ENCODE results near the gene PLA2G2F.

PLA2G2F gene

DNA sequence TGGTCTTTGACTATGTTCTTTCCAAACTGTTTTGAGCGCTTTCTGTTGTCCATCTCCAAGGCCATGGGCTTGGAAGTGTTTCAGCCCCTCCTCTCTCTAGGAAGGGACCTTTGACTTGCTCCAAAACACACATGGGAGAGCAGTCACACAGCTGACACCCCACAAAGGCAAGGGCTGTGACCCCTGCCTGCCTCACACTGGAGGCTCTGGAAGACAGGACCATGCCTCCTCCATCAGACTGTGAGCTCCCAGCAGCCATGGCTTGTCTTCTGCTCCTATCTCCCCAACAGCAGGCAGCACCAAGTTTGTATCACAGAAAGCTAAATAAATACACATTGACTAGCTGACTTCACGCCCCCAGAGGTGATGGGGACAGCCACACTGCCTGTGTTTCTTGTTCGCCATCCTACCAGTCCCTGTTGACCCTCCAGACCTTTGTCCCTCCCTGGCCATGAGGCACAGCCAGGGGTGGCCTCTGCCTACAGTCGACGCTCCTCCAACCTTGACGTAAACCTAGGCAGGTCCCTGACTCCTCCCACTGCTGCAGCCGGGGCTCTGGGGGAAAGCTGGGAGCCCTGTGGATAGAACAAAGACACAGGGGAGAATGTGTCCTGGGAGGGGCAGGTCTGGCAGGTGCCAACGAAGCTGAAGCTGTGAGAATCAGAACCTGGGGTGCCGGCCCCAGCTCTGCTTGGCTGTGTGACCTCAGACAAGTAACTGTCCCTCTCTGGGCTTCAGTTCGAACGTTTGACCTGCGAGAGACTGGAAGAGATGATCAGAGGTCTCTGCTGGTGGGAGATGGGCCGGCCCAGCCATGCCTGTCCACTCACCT, 4.8 kb downstream of the PLA2G2F start:
- no peak for DNase-seq

DNA sequence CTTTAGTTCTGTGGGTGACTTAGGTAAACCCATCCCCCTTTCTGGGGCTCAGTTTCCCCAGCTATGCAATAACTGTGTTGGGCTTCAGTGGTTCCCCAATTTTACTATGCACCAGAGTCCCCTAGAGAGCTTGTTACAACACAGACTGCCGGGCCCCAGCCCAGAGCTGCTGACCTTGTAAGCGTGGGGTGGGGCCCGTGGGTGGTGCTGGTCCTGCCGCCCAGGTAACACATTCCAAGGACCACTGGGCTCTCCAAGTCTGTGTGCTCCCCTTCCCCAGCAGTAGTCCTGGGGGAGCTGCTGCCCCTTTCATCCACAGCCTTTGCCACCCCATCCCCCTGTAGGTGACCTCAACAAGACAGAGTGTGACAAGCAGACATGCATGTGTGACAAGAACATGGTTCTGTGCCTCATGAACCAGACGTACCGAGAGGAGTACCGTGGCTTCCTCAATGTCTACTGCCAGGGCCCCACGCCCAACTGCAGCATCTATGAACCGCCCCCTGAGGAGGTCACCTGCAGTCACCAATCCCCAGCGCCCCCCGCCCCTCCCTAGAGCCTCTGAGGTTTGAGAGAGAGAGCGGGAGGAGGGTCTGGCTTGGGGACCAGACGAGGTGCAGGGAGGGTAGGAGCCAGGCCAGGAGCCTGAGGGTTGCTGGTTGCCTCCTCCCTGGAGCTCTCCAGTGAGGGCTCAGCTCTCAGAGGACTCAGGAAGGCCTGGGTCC, 8.9 kb downstream of the PLA2G2F start:
- no peak for DNase-seq

DNA sequence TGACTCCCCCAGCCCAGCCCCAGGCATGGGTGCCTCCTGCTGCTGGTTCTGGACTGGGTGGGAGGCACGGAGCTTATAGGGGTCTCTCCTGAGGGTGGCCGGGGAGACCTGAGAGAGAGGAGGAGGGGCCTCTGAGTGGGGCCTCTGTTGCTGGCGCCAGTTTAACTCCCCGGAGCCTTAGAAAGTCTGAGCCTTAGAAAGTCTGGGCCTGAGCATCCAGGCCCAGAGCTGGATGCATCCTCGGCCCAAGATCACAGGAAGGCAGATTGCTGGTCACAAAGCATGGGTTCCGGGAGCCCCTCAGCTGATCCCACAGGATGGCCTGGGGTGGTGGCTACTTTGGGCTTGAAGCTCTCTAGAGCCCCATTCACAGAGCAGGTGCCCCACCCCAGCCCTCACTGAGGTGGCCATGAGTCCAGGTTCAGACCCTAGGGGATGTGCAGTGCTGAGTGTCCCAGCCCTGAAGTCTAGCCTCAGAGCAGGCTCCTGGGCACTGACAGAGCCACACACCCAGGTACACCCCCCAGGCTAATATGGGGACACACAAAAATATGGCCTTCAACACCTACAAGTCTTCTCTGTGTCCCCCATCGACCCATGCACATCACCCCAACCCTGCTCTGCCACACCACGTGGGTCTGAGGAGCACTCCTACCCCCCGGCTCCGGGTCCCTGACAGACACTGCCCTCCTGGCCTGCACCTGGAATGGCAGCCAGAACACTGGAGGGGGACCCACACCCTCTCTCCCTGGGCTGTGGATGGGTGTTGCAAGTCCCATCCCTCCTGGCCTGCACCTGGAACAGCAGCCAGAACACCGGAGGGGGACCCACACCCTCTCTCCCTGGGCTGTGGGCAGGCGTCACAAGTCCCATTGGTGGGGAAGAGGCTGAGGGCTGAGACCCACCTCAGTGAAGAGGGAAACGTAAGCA, 9.7 kb downstream of the PLA2G2F start:
- no peak for DNase-seq

DNA sequence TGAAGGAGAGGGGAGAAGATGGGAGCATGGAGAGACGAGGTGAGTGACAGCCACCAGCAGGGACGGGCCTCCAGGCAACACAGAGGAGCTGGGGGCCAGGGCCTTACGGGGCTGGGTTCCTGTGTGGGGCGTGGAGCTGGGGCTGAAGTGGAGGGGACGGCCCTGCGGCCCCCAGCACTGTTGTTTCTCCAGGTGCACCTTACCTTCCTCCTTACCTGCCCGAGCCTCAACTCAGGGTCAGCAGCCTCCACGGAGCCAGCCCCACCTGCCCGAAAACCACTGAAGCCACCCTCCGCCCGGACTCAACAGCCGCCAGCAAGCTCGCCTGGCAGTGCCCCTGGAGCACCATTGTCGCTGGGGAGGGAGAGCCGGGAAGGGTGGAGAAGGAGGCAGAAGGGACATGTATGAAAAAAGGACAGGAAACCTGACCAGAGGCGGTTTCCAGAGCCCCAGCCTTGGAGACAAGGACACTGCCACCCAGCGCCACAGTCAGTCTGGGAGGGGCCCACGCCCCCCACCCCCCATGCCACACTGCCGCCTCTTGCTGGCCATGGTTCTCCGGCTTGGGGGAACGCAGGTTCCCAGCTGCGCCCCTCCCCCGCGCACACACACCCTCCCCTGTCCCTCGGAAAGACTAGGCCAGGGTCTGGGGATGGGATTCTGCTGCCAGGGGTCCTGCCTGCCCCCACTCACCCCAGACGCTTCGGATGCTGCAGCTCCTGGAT, 10.6 kb downstream of the PLA2G2F start:
- DNase-seq: no peak

DNA sequence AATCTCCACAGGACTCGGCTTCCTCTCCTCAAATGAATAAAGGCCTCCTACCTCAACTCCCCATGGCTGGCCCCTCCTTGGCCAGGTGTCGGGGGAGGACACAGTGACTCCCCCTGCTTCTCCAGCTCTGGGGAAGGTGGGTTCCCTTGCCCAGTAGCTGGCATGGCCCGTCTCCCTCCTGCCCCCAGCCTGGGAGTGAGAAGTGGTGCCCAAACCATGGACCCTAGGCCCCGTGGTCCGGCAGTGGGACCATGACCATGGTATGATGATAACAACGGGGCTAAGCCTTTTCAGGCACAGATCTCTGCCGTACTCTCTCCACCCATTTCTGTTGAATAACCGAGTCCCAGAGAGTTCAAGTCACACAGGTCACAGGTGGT, 11.2 kb downstream of the PLA2G2F start:
- DNase-seq: no peak

DNA sequence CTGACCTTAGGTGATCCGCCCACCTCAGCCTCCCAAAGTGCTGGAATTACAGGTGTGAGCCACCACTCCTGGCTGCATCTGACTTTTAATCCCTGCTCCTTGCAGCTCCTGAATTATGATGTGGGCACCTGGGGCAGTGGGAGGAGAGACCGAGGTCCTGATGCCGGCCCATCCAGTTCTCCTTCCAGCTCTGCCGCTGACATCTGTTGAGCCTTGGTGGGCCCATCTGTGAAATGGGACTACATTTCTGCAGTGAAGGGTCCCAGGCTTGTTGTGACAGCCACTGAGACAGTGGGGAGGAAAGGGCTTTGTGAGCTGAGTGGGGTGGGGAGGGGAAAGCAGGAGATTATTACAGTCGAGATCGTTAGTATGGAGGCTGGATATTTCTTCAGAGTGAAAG, 11.8 kb downstream of the PLA2G2F start:
- no peak for DNase-seq

DNA sequence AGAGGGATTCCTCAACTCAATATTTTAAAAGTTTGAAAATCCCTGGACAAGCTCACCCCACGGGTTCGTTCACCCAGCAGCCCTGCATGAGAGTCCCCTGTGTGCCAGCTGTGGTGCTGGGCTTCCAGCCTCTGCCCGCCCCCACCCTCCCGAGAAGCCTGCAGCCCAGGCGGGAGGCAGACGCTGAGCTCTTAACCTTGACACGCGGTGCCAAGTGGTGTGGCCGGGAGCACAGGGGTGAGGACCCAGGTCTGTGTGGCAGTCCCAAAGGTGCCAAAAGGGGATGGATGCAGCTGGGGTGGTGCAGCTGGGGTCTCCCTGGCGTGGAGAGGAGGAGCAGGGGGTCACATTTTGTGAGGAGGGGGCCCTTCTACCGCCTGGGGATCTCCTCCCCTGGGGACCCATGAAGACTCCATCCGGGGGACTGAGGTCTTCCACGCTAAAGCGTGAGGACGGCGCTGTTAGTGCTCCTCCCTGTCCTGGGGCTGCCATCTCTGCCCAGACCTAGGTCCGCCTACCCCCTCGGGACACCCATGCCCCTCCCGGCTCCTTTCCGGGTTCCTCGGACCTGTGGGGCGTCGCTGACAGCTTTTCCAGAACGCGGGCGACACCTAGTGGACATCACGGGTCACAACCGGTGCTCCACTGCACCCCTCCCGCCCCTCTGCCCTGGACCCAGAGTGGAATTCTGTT, 12.9 kb downstream of the PLA2G2F start:
- DNase-seq: peak; percentile 48 to 74 (median 68)

DNA sequence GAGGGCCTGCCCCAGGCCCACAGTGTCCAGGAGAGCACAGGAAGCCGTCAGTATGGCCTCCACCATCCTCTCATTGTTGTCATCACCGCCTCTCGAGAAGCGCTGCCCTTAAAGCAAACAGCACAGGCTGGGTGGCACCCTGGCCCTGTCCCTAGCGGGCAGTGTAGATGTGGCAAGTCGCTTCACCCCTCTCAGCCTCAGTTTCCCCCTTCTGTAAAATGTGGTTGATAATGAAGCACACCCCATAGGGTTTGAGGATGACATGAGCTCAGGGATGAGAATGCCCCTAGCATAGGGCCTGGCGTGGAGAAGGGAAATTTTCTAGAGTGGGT, 13.4 kb downstream of the PLA2G2F start:
- DNase-seq: no peak

DNA sequence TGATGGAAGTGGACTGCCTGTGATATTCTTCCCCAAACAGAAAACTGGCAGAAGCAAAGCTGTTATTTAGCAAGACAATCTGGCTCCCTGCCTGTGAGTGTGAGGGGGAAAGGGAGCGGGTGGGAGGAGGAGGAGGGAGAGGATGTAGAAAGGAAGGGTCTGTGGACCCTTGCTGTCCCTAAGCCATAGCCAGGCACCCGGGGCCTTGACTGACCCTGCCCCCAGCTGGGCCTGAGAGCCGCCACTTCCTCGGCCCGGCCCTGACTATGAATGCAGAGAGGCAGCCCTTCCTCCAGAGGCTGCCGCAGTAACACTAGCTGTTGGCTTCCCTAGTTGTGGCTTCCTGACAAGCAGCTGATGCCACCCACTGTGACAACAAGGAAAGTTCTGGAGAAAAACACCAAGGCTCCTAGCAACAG, 13.9 kb downstream of the PLA2G2F start:
- DNase-seq: no peak

DNA sequence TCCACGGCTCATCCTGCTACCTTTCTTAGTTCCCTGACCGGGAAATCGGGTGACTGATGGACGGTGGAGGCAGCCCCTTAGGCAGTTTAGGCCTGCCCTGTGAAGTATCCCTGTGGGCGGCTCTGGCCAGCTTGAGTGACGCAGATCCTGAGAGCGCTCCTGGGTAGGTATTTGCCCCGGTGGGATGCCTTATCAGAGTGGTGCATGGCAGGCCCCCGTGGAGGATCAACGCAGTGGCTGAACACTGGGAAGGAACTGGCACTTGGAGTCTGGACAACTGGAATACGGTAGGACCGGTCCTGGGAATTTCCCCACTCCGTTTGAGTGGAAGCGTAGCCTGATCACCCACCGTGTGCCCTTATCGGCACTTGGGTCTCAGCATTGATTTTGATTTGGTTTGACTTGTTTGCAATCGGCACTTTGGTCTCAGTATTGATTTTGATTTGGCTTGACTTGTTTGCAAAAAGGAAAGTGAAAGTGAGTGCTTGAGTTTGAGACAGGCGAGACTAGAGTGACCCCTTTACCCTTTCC, 15.2 kb downstream of the PLA2G2F start:
- no peak for DNase-seq

DNA sequence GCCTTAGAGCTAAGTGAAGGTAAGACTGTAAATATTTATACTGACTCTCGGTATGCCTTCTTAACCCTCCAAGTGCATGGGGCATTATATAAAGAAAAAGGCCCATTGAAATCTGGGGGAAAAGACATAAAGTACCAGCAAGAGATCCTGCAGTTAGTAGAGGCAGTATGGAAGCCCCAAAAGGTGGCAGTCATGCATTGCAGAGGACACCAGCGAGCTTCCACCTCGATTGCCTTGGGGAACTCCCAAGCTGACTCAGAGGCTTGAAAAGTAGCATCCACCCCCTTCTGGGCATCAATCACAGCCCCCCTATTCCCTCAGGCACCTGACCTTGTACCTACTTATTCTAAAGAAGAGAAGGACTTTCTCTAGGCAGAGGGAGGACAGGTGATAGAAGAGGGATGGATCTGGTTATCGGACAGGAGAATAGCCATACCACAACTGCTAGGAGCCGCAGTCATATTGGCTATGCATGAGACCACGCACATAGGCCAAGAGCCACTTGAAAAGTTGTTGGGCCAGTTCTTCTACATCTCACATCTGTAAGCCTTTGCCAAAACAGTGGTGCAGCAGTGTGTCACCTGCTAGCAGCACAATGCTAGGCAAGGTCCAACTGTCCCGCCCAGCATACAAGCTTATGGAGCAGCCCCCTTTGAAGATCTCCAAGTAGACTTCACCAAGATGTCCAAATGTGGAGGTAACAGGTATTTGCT, 19.4 kb downstream of the PLA2G2F start:
- no peak for DNase-seq

DNA sequence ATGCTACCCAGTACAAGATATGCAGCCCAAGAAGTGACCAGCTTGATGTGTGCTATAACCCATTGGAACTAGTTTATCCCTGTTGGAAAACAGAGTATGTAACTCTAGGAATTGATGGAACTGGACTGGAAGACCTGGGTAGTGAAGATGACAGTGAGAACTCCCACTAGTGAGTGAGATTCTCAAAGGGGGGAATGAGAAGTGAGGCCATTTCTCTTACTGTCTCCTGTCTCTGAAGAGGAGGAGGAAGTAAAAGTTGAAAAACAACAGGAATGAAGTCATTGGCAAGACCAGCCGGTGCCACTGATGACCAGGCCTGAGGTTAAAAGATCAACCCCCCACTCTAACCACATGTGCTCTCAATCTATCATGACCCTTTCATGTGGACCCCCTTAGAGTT, 20.9 kb downstream of the PLA2G2F start:
- no peak for DNase-seq

DNA sequence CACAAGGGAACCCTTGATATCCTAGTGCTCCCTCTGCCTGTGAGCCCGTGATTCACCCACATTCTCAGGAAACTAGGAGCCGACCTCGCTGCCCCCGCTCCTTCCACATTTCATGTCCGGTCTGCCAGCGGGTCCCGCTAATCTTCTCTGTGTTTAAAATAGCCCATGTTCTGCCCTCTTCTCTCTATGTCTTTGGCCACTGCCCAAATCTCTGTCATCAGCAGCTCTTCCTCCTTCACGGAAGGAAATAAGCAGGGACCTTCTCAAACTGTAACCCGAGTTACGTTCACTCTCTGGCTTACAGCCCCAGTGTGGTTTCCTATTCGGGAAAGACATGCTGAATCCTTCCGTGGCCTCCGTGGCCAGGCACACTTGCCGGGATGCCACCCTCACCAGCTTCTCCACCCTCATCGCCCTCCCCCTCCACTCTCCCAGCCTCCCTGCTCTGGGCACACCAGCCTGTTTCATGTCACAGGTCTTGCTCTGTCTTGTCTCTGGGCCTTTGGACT, 25.6 kb downstream of the PLA2G2F start:
- DNase-seq: no peak

DNA sequence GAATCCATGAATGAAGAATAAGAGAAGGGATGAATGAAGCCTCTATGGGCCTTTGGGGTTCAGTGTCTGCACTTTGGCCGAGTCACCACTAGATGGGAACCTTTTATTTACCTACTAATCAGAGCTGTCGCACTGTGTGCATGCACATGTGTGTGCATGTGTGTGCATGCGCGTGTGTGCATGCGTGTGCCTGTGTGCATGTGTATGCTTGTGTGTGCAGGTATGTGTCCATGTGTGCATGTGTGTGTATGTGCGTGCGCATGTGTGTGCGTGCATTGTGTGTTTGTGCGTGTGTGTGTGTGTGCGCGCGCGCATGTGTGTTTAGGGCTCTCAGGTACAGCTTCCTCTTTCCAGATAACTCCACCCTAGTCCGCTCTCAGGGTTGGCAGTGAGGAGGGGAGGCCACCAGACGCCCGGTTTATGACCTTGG, 26.4 kb downstream of the PLA2G2F start:
- DNase-seq: no peak

DNA sequence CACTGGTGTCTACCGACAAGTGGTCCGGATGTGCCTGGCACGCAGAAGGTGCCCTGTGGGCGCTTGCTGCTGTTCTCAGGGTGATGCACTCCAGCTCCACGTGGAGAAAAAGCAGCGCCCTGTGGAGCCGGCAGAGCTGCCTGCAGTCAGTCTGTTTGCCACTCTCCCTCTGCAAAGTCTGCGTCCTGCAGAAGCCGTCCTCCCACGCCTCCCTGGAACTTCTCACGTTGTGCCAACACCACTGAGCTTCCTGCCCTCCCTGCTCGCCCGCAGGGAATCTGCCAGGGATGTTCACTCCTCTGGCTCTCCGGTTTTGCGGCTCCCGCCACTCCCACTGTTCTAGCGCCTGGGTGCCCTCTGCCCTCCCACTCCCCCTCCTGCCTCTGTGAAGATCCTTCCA, 26.9 kb downstream of the PLA2G2F start:
- DNase-seq: no peak

DNA sequence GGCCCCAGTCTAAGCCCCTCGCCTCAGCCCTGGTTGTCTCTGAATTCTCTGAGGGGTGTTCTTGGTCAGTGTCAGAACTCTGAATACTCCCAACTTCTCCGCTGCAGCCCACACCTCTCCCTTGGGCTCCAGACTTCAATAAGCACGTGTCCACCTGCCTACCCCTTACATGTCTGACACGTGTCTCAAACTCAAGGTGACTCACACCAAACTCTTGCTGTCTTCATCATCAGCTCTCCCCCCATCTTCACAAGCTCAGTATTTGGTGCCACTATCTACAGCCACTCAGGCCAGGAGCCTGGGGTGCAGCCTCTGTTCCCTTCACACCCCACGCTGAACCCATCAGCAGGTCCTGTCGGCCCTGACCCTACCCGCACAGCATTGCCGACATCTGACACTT, 28.0 kb downstream of the PLA2G2F start:
- no peak for DNase-seq

DNA sequence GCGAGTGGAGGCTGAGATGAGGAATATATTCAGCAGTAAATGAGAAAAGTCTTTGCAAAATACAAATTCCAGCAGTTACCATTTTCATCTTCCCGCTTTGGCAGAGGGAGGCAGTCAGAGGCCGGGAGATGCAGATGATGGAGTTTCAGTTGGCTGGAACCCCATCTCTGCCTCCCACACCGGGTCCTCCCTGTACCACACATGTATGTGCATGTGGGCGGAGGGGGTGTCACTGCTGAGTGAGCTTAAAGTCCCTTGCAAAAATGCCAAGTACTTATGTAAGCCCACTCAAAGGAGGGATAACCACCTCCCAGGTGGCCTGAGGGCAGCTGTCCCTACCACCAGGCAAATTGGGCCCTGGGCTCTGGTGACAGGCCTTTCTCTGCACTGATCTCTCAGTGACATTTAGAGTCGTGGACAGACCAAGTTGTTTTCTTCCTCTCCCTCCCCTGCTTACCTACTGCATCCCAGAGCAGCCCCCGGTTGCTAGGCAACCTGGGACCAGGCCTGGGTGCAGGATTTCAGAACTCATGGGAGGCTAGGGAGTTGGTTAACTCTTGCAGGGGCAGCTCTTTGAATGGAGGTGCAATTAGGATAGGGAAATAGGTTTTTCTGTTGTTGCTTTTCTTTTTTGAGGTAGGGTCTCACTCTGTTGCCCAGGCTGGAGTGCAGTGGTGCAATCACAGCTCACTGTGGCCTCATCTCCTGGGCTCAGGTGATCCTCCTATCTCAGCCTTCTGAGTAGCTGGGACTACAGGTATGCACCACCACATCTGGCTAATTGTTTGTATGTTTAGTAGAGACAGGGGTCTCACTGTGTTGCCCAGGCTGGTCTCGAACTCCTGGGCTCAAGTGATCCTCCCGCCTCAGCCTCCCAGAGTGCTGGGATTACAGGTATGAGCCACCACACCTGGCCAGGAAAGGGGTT, 29.7 kb downstream of the PLA2G2F start:
- DNase-seq: no peak

DNA sequence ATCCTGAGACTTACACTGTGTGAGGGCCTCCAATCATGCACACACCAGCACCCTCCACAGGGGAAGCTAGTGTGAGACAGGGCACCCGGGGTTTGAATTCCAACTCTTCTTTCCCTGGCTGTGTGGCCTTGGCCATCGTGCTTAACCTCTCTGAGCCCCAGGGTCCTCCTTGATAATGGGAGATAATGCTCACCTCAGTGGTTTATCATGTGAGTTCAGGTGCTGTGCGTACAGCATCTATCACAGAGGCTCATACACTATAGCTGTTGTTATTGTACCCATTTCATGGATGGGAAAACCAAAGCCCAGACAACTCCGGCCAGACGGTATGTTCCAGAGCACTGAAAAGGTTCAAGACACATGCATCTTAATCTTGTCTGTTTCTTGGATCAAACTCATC, 30.8 kb downstream of the PLA2G2F start:
- DNase-seq: no peak

DNA sequence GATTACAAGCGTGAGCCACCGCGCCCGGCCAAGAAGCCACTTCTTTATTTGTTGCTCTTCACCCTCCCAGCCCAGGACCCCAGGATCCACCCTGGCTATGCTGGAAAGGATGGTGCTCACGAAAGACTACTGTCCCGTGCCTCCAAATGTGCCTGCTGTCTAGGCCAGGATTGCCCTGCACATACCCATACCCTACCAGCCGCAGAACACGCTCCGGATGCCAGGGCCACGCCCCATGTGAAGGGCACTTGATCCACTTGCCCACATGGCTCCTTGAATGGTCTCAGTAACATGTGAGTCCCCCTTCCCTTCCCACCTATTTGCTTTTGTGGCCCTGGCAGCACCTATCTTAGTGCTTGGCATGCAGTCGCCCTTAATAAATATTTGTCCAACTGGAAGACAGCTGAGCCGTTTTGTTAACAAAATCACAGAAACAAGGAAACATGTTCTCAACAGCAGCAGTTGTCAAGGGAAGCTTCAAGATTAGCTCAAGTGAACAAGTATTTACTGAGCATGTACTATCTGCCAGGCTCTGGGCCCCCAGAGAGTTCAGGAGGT, 33.0 kb downstream of the PLA2G2F start:
- no peak for DNase-seq

Measured in activated CD4-positive, CD25-positive, alpha-beta regulatory T cell (primary cell).